Caco-2 (cell line): ENCODE measurements around the gene EHBP1. TPM values are rescaled to one million over a fixed set of nuclear protein-coding genes. Genes with fewer than 3 reads are reported as not detected.

ENCODE experiments used
- BruUV-seq: library from RNA; stranded (reverse); fragments of 400-500 nt; replicated peaks from 2 replicates; lab custom pipeline; 2021; lab: Mats Ljungman, UMichigan
- CTCF ChIA-PET: fragments of 300-600 bp; sonication (Branson Sonifier 250); formaldehyde crosslinking; loops from one replicate; lab custom pipeline; 2022; ENCODE audit warnings: antibody characterized with exemption; lab: Charles Lee
- POLR2A ChIA-PET: fragments of 300-600 bp; sonication (Branson Sonifier 250); formaldehyde crosslinking; loops from one replicate; lab custom pipeline; 2022; ENCODE audit warnings: antibody characterized with exemption; lab: Charles Lee
- DNase-seq, 2 experiments: peaks; one replicate each; pipeline versions ENCODE4 v3.0.0 to v3.0.0-alpha.2; 2020 to 2022
- H3K27me3 ChIP-seq: replicated peaks from 2 replicates; pipeline ENCODE4 v1.6.0; 2011; ENCODE audit warnings: low read length; ENCODE audit not compliant: control insufficient read depth, insufficient read depth
- H3K36me3 ChIP-seq: 2 replicates; pipeline ENCODE4 v1.5.1; 2011; ENCODE audit warnings: low read length; ENCODE audit not compliant: control insufficient read depth, insufficient read depth
- H3K4me1 ChIP-seq: fragments of 250-450 bp; sonication (Bioruptor Pico); 2 replicates; pipeline ENCODE4 v1.5.1; 2020; ENCODE audit warnings: mild to moderate bottlenecking
- H3K4me3 ChIP-seq: 2 replicates; pipeline ENCODE4 v1.5.1; 2011; ENCODE audit warnings: low read depth, mild to moderate bottlenecking, control low read depth, low read length
- H3K9me3 ChIP-seq: fragments of 250-450 bp; sonication (Bioruptor Pico); 2 replicates; pipeline ENCODE4 v1.5.1; 2020; ENCODE audit warnings: mild to moderate bottlenecking, moderate library complexity
- H3K27ac Mint-ChIP-seq: one replicate; pipeline ENCODE4 v1.8.0; 2022; ENCODE audit warnings: mixed read lengths; ENCODE audit not compliant: unreplicated experiment
- H3K27me3 Mint-ChIP-seq: one replicate; pipeline ENCODE4 v1.8.0; 2022; ENCODE audit warnings: mixed read lengths; ENCODE audit not compliant: insufficient read depth, unreplicated experiment
- H3K36me3 Mint-ChIP-seq: one replicate; pipeline ENCODE4 v1.8.0; 2022; ENCODE audit warnings: mild to moderate bottlenecking, mixed read lengths; ENCODE audit not compliant: insufficient read depth, unreplicated experiment
- H3K4me1 Mint-ChIP-seq: one replicate; pipeline ENCODE4 v1.8.0; 2022; ENCODE audit warnings: low read depth, mixed read lengths; ENCODE audit not compliant: unreplicated experiment
- H3K4me3 Mint-ChIP-seq: one replicate; pipeline ENCODE4 v1.8.0; 2022; ENCODE audit warnings: mild to moderate bottlenecking, moderate library complexity, mixed read lengths; ENCODE audit not compliant: unreplicated experiment
- H3K9me3 Mint-ChIP-seq: one replicate; pipeline ENCODE4 v1.8.0; 2022; ENCODE audit warnings: mixed read lengths; ENCODE audit not compliant: unreplicated experiment
- intact Hi-C: fragments of 100-400 bp; cut with micrococcal nuclease; formaldehyde crosslinking; loops from one replicate; pipeline ENCODE4 v1.10.0; 2022; ENCODE audit not compliant: unreplicated experiment
- total RNA-seq: library from RNA; stranded (reverse); gene quantifications from 2 replicates; pipeline ENCODE4 v1.2.3, GENCODE V29; 2022
- TF ChIP-seq, protein P1 (sequence below), 2 experiments: fragments of 200-600 bp in 1 of 2; IDR thresholded peaks; 1 replicate in 1 of 2; 2 replicates in 1 of 2; pipeline versions ENCODE4 v1.5.1 to v1.8.0; 2011 to 2022; ENCODE audit warnings: antibody characterized with exemption in 1 of 2, control low read depth in 1 of 2, inconsistent platforms in 1 of 2, low read depth in 1 of 2, low read length in 1 of 2, mild to moderate bottlenecking in 1 of 2, moderate library complexity in 1 of 2; ENCODE audit not compliant: insufficient read depth in 1 of 2, severe bottlenecking in 1 of 2, unreplicated experiment in 1 of 2

Gene EHBP1
- total RNA-seq, 1 experiment from 2014 or later: 120 TPM

- no peaks in the 10 kb centered on the region for H3K4me1 Mint-ChIP-seq
- no peak overlapping the region for H3K4me3 Mint-ChIP-seq
- no peak overlapping the region for H3K27ac Mint-ChIP-seq
- no TSS peak for BruUV-seq
- H3K9me3 Mint-ChIP-seq: peaks cover 18% of the 10 kb centered on the region
- peaks cover 5% of the 10 kb centered on the region for H3K36me3 ChIP-seq
- H3K36me3 Mint-ChIP-seq: peaks cover 72% of the 10 kb centered on the region
- no peaks in the 10 kb centered on the region for H3K4me1 ChIP-seq
- no peak for DNase-seq
- CTCF ChIA-PET: no interaction called here
- no peaks in the 10 kb centered on the region for H3K27me3 ChIP-seq
- no peaks in the 10 kb centered on the region for H3K9me3 ChIP-seq
- no peak overlapping the region for H3K4me3 ChIP-seq
- TF ChIP-seq, protein P1, sequence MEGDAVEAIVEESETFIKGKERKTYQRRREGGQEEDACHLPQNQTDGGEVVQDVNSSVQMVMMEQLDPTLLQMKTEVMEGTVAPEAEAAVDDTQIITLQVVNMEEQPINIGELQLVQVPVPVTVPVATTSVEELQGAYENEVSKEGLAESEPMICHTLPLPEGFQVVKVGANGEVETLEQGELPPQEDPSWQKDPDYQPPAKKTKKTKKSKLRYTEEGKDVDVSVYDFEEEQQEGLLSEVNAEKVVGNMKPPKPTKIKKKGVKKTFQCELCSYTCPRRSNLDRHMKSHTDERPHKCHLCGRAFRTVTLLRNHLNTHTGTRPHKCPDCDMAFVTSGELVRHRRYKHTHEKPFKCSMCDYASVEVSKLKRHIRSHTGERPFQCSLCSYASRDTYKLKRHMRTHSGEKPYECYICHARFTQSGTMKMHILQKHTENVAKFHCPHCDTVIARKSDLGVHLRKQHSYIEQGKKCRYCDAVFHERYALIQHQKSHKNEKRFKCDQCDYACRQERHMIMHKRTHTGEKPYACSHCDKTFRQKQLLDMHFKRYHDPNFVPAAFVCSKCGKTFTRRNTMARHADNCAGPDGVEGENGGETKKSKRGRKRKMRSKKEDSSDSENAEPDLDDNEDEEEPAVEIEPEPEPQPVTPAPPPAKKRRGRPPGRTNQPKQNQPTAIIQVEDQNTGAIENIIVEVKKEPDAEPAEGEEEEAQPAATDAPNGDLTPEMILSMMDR (IDR thresholded peaks at IDR 0.05; ENCODE audit: insufficient read depth in 1 of 2, low read depth in 1 of 2, low read length in 1 of 2, severe bottlenecking in 1 of 2, unreplicated experiment in 1 of 2): no peak
- intact Hi-C loops: no loop called here
- POLR2A ChIA-PET: no interaction called here
- no peaks in the 10 kb centered on the region for H3K27me3 Mint-ChIP-seq
These were observed 175.8 kb downstream of the EHBP1 start for GRCh38 chr2:62881162-62881795.

DNA sequence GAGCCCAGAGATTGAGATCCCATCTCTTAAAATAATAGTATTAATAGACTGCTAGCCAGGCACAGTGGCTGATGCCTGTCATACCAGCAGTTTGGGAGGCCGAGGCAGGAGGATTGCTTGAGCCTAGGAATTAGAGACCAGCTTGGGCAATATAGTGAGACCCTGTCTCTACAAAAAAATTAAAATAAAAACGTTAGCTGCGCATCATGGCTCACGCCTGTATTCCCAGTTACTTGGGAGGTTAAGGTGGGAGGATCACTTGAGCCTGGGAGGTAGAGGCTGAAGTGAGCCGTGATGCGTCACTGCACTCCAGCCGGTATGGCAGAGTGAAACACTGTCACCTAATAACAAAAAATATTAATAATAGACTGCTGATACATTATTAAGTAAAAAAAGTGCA is 178.1 kb downstream of the EHBP1 start:
- H3K4me3 Mint-ChIP-seq: no peak overlapping the region
- intact Hi-C loops: no loop called here
- H3K36me3 Mint-ChIP-seq: peaks cover 59% of the 10 kb centered on the region
- H3K4me1 Mint-ChIP-seq: no peaks in the 10 kb centered on the region
- TF ChIP-seq, protein P1 (IDR thresholded peaks at IDR 0.05; ENCODE audit: insufficient read depth in 1 of 2, low read depth in 1 of 2, low read length in 1 of 2, severe bottlenecking in 1 of 2, unreplicated experiment in 1 of 2): no peak
- ChIA-PET POLR2A (no interaction called here), CTCF (no interaction called here)
- H3K27ac Mint-ChIP-seq: no peak overlapping the region
- peaks cover 18% of the 10 kb centered on the region for H3K9me3 Mint-ChIP-seq
- Histone ChIP-seq H3K4me1 (no peaks in the 10 kb centered on the region), H3K27me3 (no peaks in the 10 kb centered on the region), H3K36me3 (no peaks in the 10 kb centered on the region; the same call in 1 of the 2 replicates), H3K9me3 (no peaks in the 10 kb centered on the region), H3K4me3 (no peak overlapping the region)
- BruUV-seq: no TSS peak
- no peak for DNase-seq
- no peaks in the 10 kb centered on the region for H3K27me3 Mint-ChIP-seq

- DNase-seq: no peak
- Histone ChIP-seq H3K27me3 (no peaks in the 10 kb centered on the region), H3K4me3 (no peak overlapping the region), H3K9me3 (no peaks in the 10 kb centered on the region), H3K36me3 (no peaks in the 10 kb centered on the region; the same call in 1 of the 2 replicates), H3K4me1 (no peaks in the 10 kb centered on the region)
- Mint-ChIP-seq H3K9me3 (peaks cover 16% of the 10 kb centered on the region), H3K4me3 (no peak overlapping the region), H3K4me1 (no peaks in the 10 kb centered on the region), H3K36me3 (peaks cover 54% of the 10 kb centered on the region), H3K27me3 (no peaks in the 10 kb centered on the region), H3K27ac (no peak overlapping the region)
- CTCF ChIA-PET: no interaction called here
- TF ChIP-seq, protein P1 (IDR thresholded peaks at IDR 0.05; ENCODE audit: insufficient read depth in 1 of 2, low read depth in 1 of 2, low read length in 1 of 2, severe bottlenecking in 1 of 2, unreplicated experiment in 1 of 2): no peak
- intact Hi-C loops: no loop called here
- POLR2A ChIA-PET: no interaction called here
- no TSS peak for BruUV-seq
These were observed 178.6 kb downstream of the EHBP1 start for GRCh38 chr2:62884086-62884485.
